GM12865 (cell line): Measurements from ENCODE around the gene RPS28.
"Not testable (repeated sequence)": the region's sequence is repeated elsewhere in the genome, so short reads cannot be mapped to it uniquely, and the experiment has no call there.

Experiments
- DNase-seq: peaks from one replicate; pipeline ENCODE4 v3.0.0; 2010; ENCODE audit warnings: low read depth
- H3K4me3 ChIP-seq: 2 replicates; pipeline ENCODE4 v1.5.1; 2011; ENCODE audit warnings: mild to moderate bottlenecking, low read depth, low read length, control low read depth
- CTCF ChIP-seq: IDR thresholded peaks from 2 replicates; pipeline ENCODE4 v1.5.1; 2011; ENCODE audit warnings: low read length, control low read depth, low read depth, inconsistent platforms; ENCODE audit not compliant: insufficient read depth; ENCODE audit errors: missing control alignments

Gene RPS28

GRCh38 chr19:8321067-8321985, at the start of gene RPS28, which contains the start of gene NDUFA7:
TSS of gene RPS28 (plus strand) at chr19:8321496. CDS start at chr19:8321531, 35 bp downstream.
TSS of gene NDUFA7 (minus strand) at chr19:8321375. CDS start at chr19:8321358, 17 bp downstream.
- peak; percentile 29 for TF ChIP-seq CTCF

GRCh38 chr19:8276508-8276907, 44.8 kb upstream of the RPS28 start:
- H3K4me3 ChIP-seq, DNase-seq: not testable (repeated sequence)

More at GRCh38 chr19:8321067-8321985, at the start of gene RPS28, which contains the start of gene NDUFA7:
- peak; percentile 98 for DNase-seq
- H3K4me3 ChIP-seq: peak within 1 kb of the TSS; percentile 86

- H3K4me3 ChIP-seq: not testable (repeated sequence)
Measured at GRCh38 chr19:8291337-8291736, 30.0 kb upstream of the RPS28 start.

GRCh38 chr19:8302357-8302691, 19.0 kb upstream of the RPS28 start:
- TF ChIP-seq CTCF: no peak
- DNase-seq: no peak
- H3K4me3 ChIP-seq: no peak overlapping the region

More at GRCh38 chr19:8291337-8291736, 30.0 kb upstream of the RPS28 start:
- not testable (repeated sequence) for DNase-seq

GRCh38 chr19:8302734-8303133, 18.6 kb upstream of the RPS28 start:
- H3K4me3 ChIP-seq: no peak overlapping the region
- TF ChIP-seq CTCF: no peak
- DNase-seq: no peak

- DNase-seq: no peak
- no peak for TF ChIP-seq CTCF
- H3K4me3 ChIP-seq: no peak overlapping the region
Measured at GRCh38 chr19:8304841-8305621, 16.3 kb upstream of the RPS28 start.

- no peak overlapping the region for H3K4me3 ChIP-seq
- no peak for DNase-seq
- TF ChIP-seq CTCF: no peak
Measured at GRCh38 chr19:8305798-8306197, 15.5 kb upstream of the RPS28 start.
